ENCODE results near the gene SRRM5. TPM values are rescaled to one million over a fixed set of nuclear protein-coding genes. Genes with fewer than 3 reads are reported as not detected.

SRRM5 gene
- total RNA-seq, 1 donor from 2014 or later, result not detected

- no peak for FAIRE-seq
- DNase-seq (ENCODE audit: low spot score in 2 of 2), result no peak
Measured at GRCh38 chr19:43610493-43610892, 1.4 kb upstream of the SRRM5 start.

- DNase-seq (ENCODE audit: low spot score in 2 of 2) (no peak), FAIRE-seq (no peak)
Measured at GRCh38 chr19:43612374-43612773, 486 bp downstream of the SRRM5 start.

- FAIRE-seq, result no peak
Measured at GRCh38 chr19:43616306-43616705, 4.4 kb downstream of the SRRM5 start.

GRCh38 chr19:43616954-43617353 is 5.1 kb downstream of the SRRM5 start:
- DNase-seq (ENCODE audit: low spot score in 2 of 2) (no peak), FAIRE-seq (no peak)

More at GRCh38 chr19:43616306-43616705, 4.4 kb downstream of the SRRM5 start:
- no peak for DNase-seq (ENCODE audit: low spot score in 2 of 2)

- no peak for FAIRE-seq
- DNase-seq (ENCODE audit: low spot score in 2 of 2), result peak in 1 of 2 donors; percentile 55
Measured at GRCh38 chr19:43618921-43619261, 7.0 kb downstream of the SRRM5 start.

GRCh38 chr19:43619262-43620060 is 7.6 kb downstream of the SRRM5 start, which contains the start of gene ZNF428:
Gene ZNF428 (minus strand): TSS chr19:43619629. CDS start chr19:43614304, 5,325 bp downstream.
- FAIRE-seq (no peak), DNase-seq (ENCODE audit: low spot score in 2 of 2) (peak; percentile 90 to 91)

- FAIRE-seq (no peak), DNase-seq (ENCODE audit: low spot score in 2 of 2) (no peak)
Measured at GRCh38 chr19:43620061-43621001, 8.4 kb downstream of the SRRM5 start.

GRCh38 chr19:43622070-43622469 is 10.2 kb downstream of the SRRM5 start:
- DNase-seq (ENCODE audit: low spot score in 2 of 2) (no peak), FAIRE-seq (no peak)

GRCh38 chr19:43622956-43623355 is 11.1 kb downstream of the SRRM5 start:
- no peak for DNase-seq (ENCODE audit: low spot score in 2 of 2)
- no peak for FAIRE-seq

GRCh38 chr19:43623889-43624670 is 12.2 kb downstream of the SRRM5 start:
- FAIRE-seq (no peak), DNase-seq (ENCODE audit: low spot score in 2 of 2) (no peak)

GRCh38 chr19:43624933-43625332 is 13.0 kb downstream of the SRRM5 start:
- DNase-seq (ENCODE audit: low spot score in 2 of 2) (no peak), FAIRE-seq (no peak)

- DNase-seq (ENCODE audit: low spot score in 2 of 2) (peak in 1 of 2 donors; percentile 73), FAIRE-seq (no peak)
Measured at GRCh38 chr19:43625918-43626579, 14.2 kb downstream of the SRRM5 start.

- DNase-seq (ENCODE audit: low spot score in 2 of 2), result no peak
- no peak for FAIRE-seq
Measured at GRCh38 chr19:43626838-43627237, 14.9 kb downstream of the SRRM5 start.

- FAIRE-seq, result no peak
- DNase-seq (ENCODE audit: low spot score in 2 of 2), result no peak
Measured at GRCh38 chr19:43628646-43629326, 16.9 kb downstream of the SRRM5 start.

- DNase-seq (ENCODE audit: low spot score in 2 of 2) (no peak), FAIRE-seq (no peak)
Measured at GRCh38 chr19:43631491-43631890, 19.6 kb downstream of the SRRM5 start.

- FAIRE-seq (no peak), DNase-seq (ENCODE audit: low spot score in 2 of 2) (no peak)
Measured at GRCh38 chr19:43633520-43633919, 21.6 kb downstream of the SRRM5 start.

GRCh38 chr19:43634068-43634467 is 22.2 kb downstream of the SRRM5 start:
- no peak for FAIRE-seq

GRCh38 chr19:43634506-43634871 is 22.6 kb downstream of the SRRM5 start:
- peak in 1 of 2 donors; percentile 60 for DNase-seq (ENCODE audit: low spot score in 2 of 2)
- FAIRE-seq, result no peak

More at GRCh38 chr19:43634068-43634467, 22.2 kb downstream of the SRRM5 start:
- DNase-seq (ENCODE audit: low spot score in 2 of 2), result no peak

- FAIRE-seq (no peak), DNase-seq (ENCODE audit: low spot score in 2 of 2) (no peak)
Measured at GRCh38 chr19:43634872-43635560, 23.1 kb downstream of the SRRM5 start.

All from frontal cortex (tissue), 4 donors.